ENCODE results near the gene CEP85. TPM values are rescaled to one million over a fixed set of nuclear protein-coding genes. Genes with fewer than 3 reads are reported as not detected.

The CEP85 gene
- total and polyA plus RNA-seq, 2 of the 13 experiments (the other 11 are each of a cell fraction or from before 2014, with no cell fraction given): 16.1 to 26.7 TPM

DNA sequence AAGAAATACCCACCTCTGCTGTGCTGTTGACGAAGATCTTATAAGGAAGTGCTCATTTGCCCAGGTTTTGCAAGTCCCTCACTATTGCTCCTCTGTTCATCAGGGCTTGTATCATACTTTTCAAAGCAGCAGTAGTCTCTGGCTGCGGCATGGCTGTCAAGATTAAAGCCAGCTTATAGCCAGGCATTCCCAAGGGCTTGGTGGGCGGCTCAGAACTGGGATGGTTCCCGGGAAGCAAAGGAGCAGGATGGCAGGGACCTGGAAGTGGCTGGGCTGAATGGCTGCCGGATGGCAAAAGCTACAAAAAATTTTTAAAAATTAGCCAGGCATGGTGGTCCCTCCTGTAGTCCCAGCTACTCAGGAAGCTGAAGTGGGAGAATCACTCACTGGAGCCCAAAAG lies 29.2 kb downstream of the CEP85 start:
- 98% methylated on average over 5 of the region's 5 CpGs for WGBS (ENCODE audit: low lambda C conversion rate)

DNA sequence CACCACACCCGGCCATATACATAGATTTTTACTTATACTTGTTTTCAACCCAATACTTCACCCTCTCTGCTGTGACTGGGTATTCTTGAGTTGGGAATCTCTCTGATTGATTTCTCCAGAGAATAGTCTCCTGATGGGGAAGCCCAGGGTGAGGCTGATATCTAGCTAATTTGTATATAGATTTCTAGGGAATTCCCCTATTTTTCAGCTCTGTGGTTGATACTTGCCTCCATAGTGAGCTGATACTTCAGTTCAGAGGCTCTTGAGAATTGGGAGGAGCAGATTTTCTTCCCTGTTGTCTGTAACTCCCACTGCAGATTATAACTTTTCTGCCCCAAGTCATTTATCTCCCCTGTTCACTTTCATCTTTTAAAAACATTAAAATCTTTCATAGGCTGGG lies 31.4 kb downstream of the CEP85 start:
- H3K27me3 ChIP-seq (ENCODE audit: control insufficient read depth in 1 of 2, insufficient read depth in 2 of 2, low read length in 2 of 2): no peaks in the 10 kb centered on the region
- no peak for FAIRE-seq
- no peak overlapping the region for H3K4me3 ChIP-seq (replicated peaks in 1 of 3; ENCODE audit: insufficient read depth in 1 of 3, low read depth in 2 of 3, low read length in 3 of 3)
- no peaks in the 10 kb centered on the region for H3K4me1 ChIP-seq (ENCODE audit: insufficient read depth, low read length)
- no peak overlapping the region for H3K4me2 ChIP-seq (ENCODE audit: low read depth, low read length)
- intact Hi-C loops (cut with micrococcal nuclease; ENCODE audit: unreplicated experiment) (no loop called here), in situ Hi-C loops (cut with HindIII; ENCODE audit: extremely low pct_ligation_motif_present, low pct_unique_long_range_greater_than_20kb) (no loop called here)
- H3K27ac ChIP-seq (ENCODE audit: extremely low read length, insufficient read depth, low read length): no peak overlapping the region
- H3K9me3 ChIP-seq (ENCODE audit: low read length): no peaks in the 10 kb centered on the region
- peaks cover 3 to 55% of the 10 kb centered on the region in 2 experiments for H3K36me3 ChIP-seq (replicated peaks in 1 of 2; ENCODE audit: control insufficient read depth in 1 of 2, insufficient read depth in 2 of 2, low read length in 2 of 2)
- H2AFZ ChIP-seq (ENCODE audit: low read length): no peak overlapping the region
- no peak for ATAC-seq
- H4K20me1 ChIP-seq (ENCODE audit: insufficient read depth, low read length): no peaks in the 10 kb centered on the region
- DNase-seq (ENCODE audit: low spot score): no peak
- H3K79me2 ChIP-seq (ENCODE audit: insufficient read depth, low read length): no peaks in the 10 kb centered on the region
- 100% methylated on average over 1 of the region's 1 CpG for WGBS (ENCODE audit: low lambda C conversion rate)
- no peak overlapping the region for H3K9ac ChIP-seq (ENCODE audit: insufficient read depth, low read depth, low read length)
- ChIA-PET CTCF (ENCODE audit: low intra/inter-chr PET ratio, low total read pairs) (no interaction called here), POLR2A (no interaction called here)
- BruUV-seq (replicated peaks): no TSS peak
- TF ChIP-seq HNRNPL (IDR thresholded peaks at IDR 0.05; ENCODE audit: low read depth, low read length): no peak
- TF ChIP-seq, protein P1, sequence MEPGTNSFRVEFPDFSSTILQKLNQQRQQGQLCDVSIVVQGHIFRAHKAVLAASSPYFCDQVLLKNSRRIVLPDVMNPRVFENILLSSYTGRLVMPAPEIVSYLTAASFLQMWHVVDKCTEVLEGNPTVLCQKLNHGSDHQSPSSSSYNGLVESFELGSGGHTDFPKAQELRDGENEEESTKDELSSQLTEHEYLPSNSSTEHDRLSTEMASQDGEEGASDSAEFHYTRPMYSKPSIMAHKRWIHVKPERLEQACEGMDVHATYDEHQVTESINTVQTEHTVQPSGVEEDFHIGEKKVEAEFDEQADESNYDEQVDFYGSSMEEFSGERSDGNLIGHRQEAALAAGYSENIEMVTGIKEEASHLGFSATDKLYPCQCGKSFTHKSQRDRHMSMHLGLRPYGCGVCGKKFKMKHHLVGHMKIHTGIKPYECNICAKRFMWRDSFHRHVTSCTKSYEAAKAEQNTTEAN (CRISPR knock-in tag; conservative IDR thresholded peaks at IDR 0.05): no peak
- no peak for TF ChIP-seq ZNF232 (CRISPR knock-in tag; IDR thresholded peaks at IDR 0.05; ENCODE audit: borderline replicate concordance)
- no peak for TF ChIP-seq STAT5B (CRISPR knock-in tag; IDR thresholded peaks at IDR 0.05)
- no peak for TF ChIP-seq ZNF879 (CRISPR knock-in tag; IDR thresholded peaks at IDR 0.05)
- TF ChIP-seq ZNF556 (CRISPR knock-in tag; IDR thresholded peaks at IDR 0.05; ENCODE audit: borderline replicate concordance): no peak
- TF ChIP-seq, protein P2, sequence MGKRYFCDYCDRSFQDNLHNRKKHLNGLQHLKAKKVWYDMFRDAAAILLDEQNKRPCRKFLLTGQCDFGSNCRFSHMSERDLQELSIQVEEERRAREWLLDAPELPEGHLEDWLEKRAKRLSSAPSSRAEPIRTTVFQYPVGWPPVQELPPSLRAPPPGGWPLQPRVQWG (CRISPR knock-in tag; IDR thresholded peaks at IDR 0.05; ENCODE audit: borderline replicate concordance, low read depth): no peak
- no peak for TF ChIP-seq JARID2 (CRISPR knock-in tag; IDR thresholded peaks at IDR 0.05; ENCODE audit: insufficient replicate concordance)
- TF ChIP-seq ZBTB21 (CRISPR knock-in tag; IDR thresholded peaks at IDR 0.05): no peak
- TF ChIP-seq ZNF160 (CRISPR knock-in tag; IDR thresholded peaks at IDR 0.05): no peak
- TF ChIP-seq, protein P3, sequence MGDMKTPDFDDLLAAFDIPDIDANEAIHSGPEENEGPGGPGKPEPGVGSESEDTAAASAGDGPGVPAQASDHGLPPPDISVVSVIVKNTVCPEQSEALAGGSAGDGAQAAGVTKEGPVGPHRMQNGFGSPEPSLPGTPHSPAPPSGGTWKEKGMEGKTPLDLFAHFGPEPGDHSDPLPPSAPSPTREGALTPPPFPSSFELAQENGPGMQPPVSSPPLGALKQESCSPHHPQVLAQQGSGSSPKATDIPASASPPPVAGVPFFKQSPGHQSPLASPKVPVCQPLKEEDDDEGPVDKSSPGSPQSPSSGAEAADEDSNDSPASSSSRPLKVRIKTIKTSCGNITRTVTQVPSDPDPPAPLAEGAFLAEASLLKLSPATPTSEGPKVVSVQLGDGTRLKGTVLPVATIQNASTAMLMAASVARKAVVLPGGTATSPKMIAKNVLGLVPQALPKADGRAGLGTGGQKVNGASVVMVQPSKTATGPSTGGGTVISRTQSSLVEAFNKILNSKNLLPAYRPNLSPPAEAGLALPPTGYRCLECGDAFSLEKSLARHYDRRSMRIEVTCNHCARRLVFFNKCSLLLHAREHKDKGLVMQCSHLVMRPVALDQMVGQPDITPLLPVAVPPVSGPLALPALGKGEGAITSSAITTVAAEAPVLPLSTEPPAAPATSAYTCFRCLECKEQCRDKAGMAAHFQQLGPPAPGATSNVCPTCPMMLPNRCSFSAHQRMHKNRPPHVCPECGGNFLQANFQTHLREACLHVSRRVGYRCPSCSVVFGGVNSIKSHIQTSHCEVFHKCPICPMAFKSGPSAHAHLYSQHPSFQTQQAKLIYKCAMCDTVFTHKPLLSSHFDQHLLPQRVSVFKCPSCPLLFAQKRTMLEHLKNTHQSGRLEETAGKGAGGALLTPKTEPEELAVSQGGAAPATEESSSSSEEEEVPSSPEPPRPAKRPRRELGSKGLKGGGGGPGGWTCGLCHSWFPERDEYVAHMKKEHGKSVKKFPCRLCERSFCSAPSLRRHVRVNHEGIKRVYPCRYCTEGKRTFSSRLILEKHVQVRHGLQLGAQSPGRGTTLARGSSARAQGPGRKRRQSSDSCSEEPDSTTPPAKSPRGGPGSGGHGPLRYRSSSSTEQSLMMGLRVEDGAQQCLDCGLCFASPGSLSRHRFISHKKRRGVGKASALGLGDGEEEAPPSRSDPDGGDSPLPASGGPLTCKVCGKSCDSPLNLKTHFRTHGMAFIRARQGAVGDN (CRISPR knock-in tag; IDR thresholded peaks at IDR 0.05): no peak

More for the DNA sequence above, 29.2 kb downstream of the CEP85 start:
- no TSS peak for BruUV-seq (replicated peaks)
- Histone ChIP-seq H3K36me3 (replicated peaks in 1 of 2; ENCODE audit: control insufficient read depth in 1 of 2, insufficient read depth in 2 of 2, low read length in 2 of 2) (peaks cover 6 to 56% of the 10 kb centered on the region in 2 experiments), H4K20me1 (ENCODE audit: insufficient read depth, low read length) (no peaks in the 10 kb centered on the region), H3K4me2 (ENCODE audit: low read depth, low read length) (no peak overlapping the region), H3K27ac (ENCODE audit: extremely low read length, insufficient read depth, low read length) (no peak overlapping the region), H3K27me3 (ENCODE audit: control insufficient read depth in 1 of 2, insufficient read depth in 2 of 2, low read length in 2 of 2) (no peaks in the 10 kb centered on the region), H2AFZ (ENCODE audit: low read length) (no peak overlapping the region), H3K4me3 (replicated peaks in 1 of 3; ENCODE audit: insufficient read depth in 1 of 3, low read depth in 2 of 3, low read length in 3 of 3) (no peak overlapping the region), H3K9me3 (ENCODE audit: low read length) (no peaks in the 10 kb centered on the region), H3K4me1 (ENCODE audit: insufficient read depth, low read length) (no peaks in the 10 kb centered on the region), H3K9ac (ENCODE audit: insufficient read depth, low read depth, low read length) (no peak overlapping the region), H3K79me2 (ENCODE audit: insufficient read depth, low read length) (no peaks in the 10 kb centered on the region)
- DNase-seq (ENCODE audit: low spot score) (no peak), FAIRE-seq (no peak), ATAC-seq (no peak)
- no peak for TF ChIP-seq CAMTA2 (CRISPR knock-in tag; IDR thresholded peaks at IDR 0.05; ENCODE audit: borderline replicate concordance)
- no peak for TF ChIP-seq SIX1 (CRISPR knock-in tag; IDR thresholded peaks at IDR 0.05; ENCODE audit: borderline replicate concordance)
- TF ChIP-seq ZFAT (CRISPR knock-in tag; conservative IDR thresholded peaks at IDR 0.05): no peak
- no peak for TF ChIP-seq ZNF660 (CRISPR knock-in tag; IDR thresholded peaks at IDR 0.05; ENCODE audit: borderline replicate concordance, low read depth)
- TF ChIP-seq RXRB (CRISPR knock-in tag; IDR thresholded peaks at IDR 0.05; ENCODE audit: borderline replicate concordance): no peak
- no peak for TF ChIP-seq SIN3B (IDR thresholded peaks at IDR 0.05; ENCODE audit: low read length)
- no peak for TF ChIP-seq ZIK1 (CRISPR knock-in tag; IDR thresholded peaks at IDR 0.05; ENCODE audit: borderline replicate concordance, low read depth)
- no peak for TF ChIP-seq RARA (CRISPR knock-in tag; IDR thresholded peaks at IDR 0.05)
- ChIA-PET POLR2A (no interaction called here), CTCF (ENCODE audit: low intra/inter-chr PET ratio, low total read pairs) (no interaction called here)
- in situ Hi-C loops (cut with HindIII; ENCODE audit: extremely low pct_ligation_motif_present, low pct_unique_long_range_greater_than_20kb): no loop called here
- intact Hi-C loops (cut with micrococcal nuclease; ENCODE audit: unreplicated experiment): no loop called here

Measured in HepG2 (cell line).